Erythroblast (primary cell): ENCODE results near the gene METAP2.

ENCODE experiments used
- GATA1 ChIP-seq: IDR thresholded peaks from 2 replicates; pipeline ENCODE4 v1.6.1; 2011; ENCODE audit warnings: low read depth, mild to moderate bottlenecking, control low read depth, low read length, moderate library complexity
- POLR2A ChIP-seq: IDR thresholded peaks from 2 replicates; pipeline ENCODE4 v1.6.1; 2011; ENCODE audit warnings: mild to moderate bottlenecking, low read length

- TF ChIP-seq POLR2A, result peak; percentile 62
- no peak for TF ChIP-seq GATA1
Measured at GRCh38 chr12:95463050-95463449, 10.9 kb upstream of the METAP2 start.
